Thyroid gland (tissue), 4 donors: ENCODE measurements around the gene ARHGAP45. TPM values are rescaled to one million over a fixed set of nuclear protein-coding genes. Genes with fewer than 3 reads are reported as not detected.

Experiments used
- DNase-seq, 2 donors: peaks; one replicate each; pipeline ENCODE4 v3.0.0-alpha.2; 2019
- H3K27ac ChIP-seq, 3 donors: fragments of 200-600 bp; sonication (generic); 1 replicate in 2 of 3; 2 replicates in 1 of 3; pipeline ENCODE4 v1.5.1; 2016 to 2019; ENCODE audit warnings: mild to moderate bottlenecking in 1 of 3, moderate library complexity in 1 of 3
- H3K27me3 ChIP-seq: fragments of 200-600 bp; sonication (generic); one replicate; pipeline ENCODE4 v1.5.1; 2019
- H3K36me3 ChIP-seq, 2 donors: fragments of 200-600 bp; sonication (generic); one replicate each; pipeline ENCODE4 v1.5.1; 2016 to 2019
- H3K4me1 ChIP-seq, 2 donors: fragments of 200-600 bp; sonication (generic); one replicate each; pipeline ENCODE4 v1.5.1; 2017 to 2019
- H3K4me3 ChIP-seq, 3 donors: fragments of 200-600 bp; sonication (generic); replicated peaks in 1 of 3; 1 replicate in 2 of 3; 2 replicates in 1 of 3; pipeline ENCODE4 v1.5.1; 2016; ENCODE audit warnings: mild to moderate bottlenecking in 1 of 3
- H3K9me3 ChIP-seq: fragments of 200-600 bp; sonication (generic); one replicate; pipeline ENCODE4 v1.5.1; 2017
- CTCF ChIP-seq, 6 experiments: fragments of 200-600 bp in 3 of 6; fragments of 450-650 bp in 3 of 6; sonication (generic) in 3 of 6; IDR thresholded peaks; one replicate each; pipeline ENCODE4 v1.5.1; 2016 to 2019; ENCODE audit warnings: antibody characterized with exemption in 6 of 6, mild to moderate bottlenecking in 2 of 6, inconsistent platforms in 1 of 6, moderate library complexity in 1 of 6
- POLR2A ChIP-seq, 2 donors: fragments of 450-650 bp; IDR thresholded peaks; one replicate each; pipeline ENCODE4 v1.6.1; 2017; ENCODE audit warnings: antibody characterized with exemption in 2 of 2, mild to moderate bottlenecking in 2 of 2, moderate library complexity in 1 of 2
- WGBS, 2 donors: methylation state at CpG; one replicate each; pipeline ENCODE4 v1.1.5; 2017; 5-methylcytosine and 5-hydroxymethylcytosine counted together
- intact Hi-C: fragments of 100-400 bp; cut with DNase I; formaldehyde crosslinking; loops from one replicate; pipeline ENCODE4 v1.15.1; 2023
- total RNA-seq, 4 donors: library from RNA; depleted of rRNA; stranded (reverse); fragments of >200 nt; gene quantifications; one replicate each; pipeline ENCODE4 v1.2.3, GENCODE V29; 2016

Gene ARHGAP45
- total RNA-seq, 4 donors from 2014 or later, result 11.5 to 19.8 (median 14.4) TPM

- Histone ChIP-seq H3K36me3 (peaks cover 13 to 16% of the 10 kb centered on the region in 2 donors), H3K4me3 (peak within 1 kb of the TSS; percentile 63 to 95 (median 88)), H3K27ac (peak within 1 kb of the TSS in 2 of 3 donors; percentile 44 to 57), H3K4me1 (peaks cover 37 to 46% of the 10 kb centered on the region in 2 donors), H3K27me3 (no peaks in the 10 kb centered on the region), H3K9me3 (no peaks in the 10 kb centered on the region)
- DNase-seq, result peak; percentile 99
- TF ChIP-seq CTCF (IDR thresholded peaks at IDR 0.05) (no peak), POLR2A (IDR thresholded peaks at IDR 0.05) (peak in 1 of 2 donors; percentile 86)
- intact Hi-C loops, result loop anchor here (5.0 kb wide), 1 partner anchor 73 kb away; the partner anchor contains the start of genes RNU6-2 and TMEM259
- WGBS, 2 donors, result 0 to 1% methylated on average over 18 to 19 of the region's 81 CpGs
Observed at GRCh38 chr19:1094978-1095701, 28.2 kb downstream of the ARHGAP45 start, which contains the start of gene POLR2E. TSS of gene POLR2E (minus strand) at chr19:1095375. CDS start at chr19:1095315, 60 bp downstream.

- TF ChIP-seq POLR2A (IDR thresholded peaks at IDR 0.05) (no peak), CTCF (IDR thresholded peaks at IDR 0.05) (no peak)
- H3K36me3 ChIP-seq, result no peaks in the 10 kb centered on the region
- peak overlapping the region; percentile 13 to 80 (median 71) for H3K27ac ChIP-seq
- peak in 1 of 2 donors; percentile 59 for DNase-seq
- no peaks in the 10 kb centered on the region for H3K9me3 ChIP-seq
- intact Hi-C loops, result no loop called here
- 56 to 66% methylated on average over 7 of the region's 7 CpGs for WGBS, 2 donors
- peaks cover 62 to 73% of the 10 kb centered on the region in 2 donors for H3K4me1 ChIP-seq
- H3K4me3 ChIP-seq, result no peak overlapping the region
- H3K27me3 ChIP-seq, result no peaks in the 10 kb centered on the region
Observed at GRCh38 chr19:1097810-1098176, 30.8 kb downstream of the ARHGAP45 start.

GRCh38 chr19:1098177-1099051 is 31.4 kb downstream of the ARHGAP45 start:
- 67 to 70% methylated on average over 14 to 15 of the region's 15 CpGs for WGBS, 2 donors
- Histone ChIP-seq H3K36me3 (no peaks in the 10 kb centered on the region), H3K27me3 (no peaks in the 10 kb centered on the region), H3K4me3 (no peak overlapping the region), H3K27ac (peak overlapping the region; percentile 67 to 96 (median 80)), H3K9me3 (no peaks in the 10 kb centered on the region), H3K4me1 (peaks cover 67 to 79% of the 10 kb centered on the region in 2 donors)
- no peak for DNase-seq
- intact Hi-C loops, result no loop called here
- TF ChIP-seq CTCF (IDR thresholded peaks at IDR 0.05), result no peak
- TF ChIP-seq POLR2A (IDR thresholded peaks at IDR 0.05), result no peak

- Histone ChIP-seq H3K4me3 (no peak overlapping the region), H3K4me1 (peaks cover 65 to 77% of the 10 kb centered on the region in 2 donors), H3K9me3 (no peaks in the 10 kb centered on the region), H3K36me3 (peaks cover 3 to 5% of the 10 kb centered on the region in 2 donors), H3K27me3 (no peaks in the 10 kb centered on the region), H3K27ac (peak overlapping the region; percentile 96 to 99 (median 99))
- intact Hi-C loops, result no loop called here
- 10 to 11% methylated on average over 9 of the region's 9 CpGs for WGBS, 2 donors
- DNase-seq, result peak; percentile 57 to 58
- no peak for TF ChIP-seq POLR2A (IDR thresholded peaks at IDR 0.05)
- no peak for TF ChIP-seq CTCF (IDR thresholded peaks at IDR 0.05)
Observed at GRCh38 chr19:1101337-1101698, 34.4 kb downstream of the ARHGAP45 start.
